HG02938 (cell line): ENCODE data around the gene MYH14.

Experiments
- ATAC-seq: cut with Tn5 transposase; IDR thresholded peaks from one replicate; pipeline ENCODE4 v1.9.1; 2021; ENCODE audit warnings: mild to moderate bottlenecking, moderate library complexity; ENCODE audit not compliant: unreplicated experiment

MYH14 gene

GRCh38 chr19:50356691-50357177, 153.3 kb downstream of the MYH14 start:
- ATAC-seq: no peak

- ATAC-seq: no peak
These were observed 154.0 kb downstream of the MYH14 start for GRCh38 chr19:50357178-50358100.

GRCh38 chr19:50358483-50359327, 155.3 kb downstream of the MYH14 start:
- ATAC-seq: no peak

- ATAC-seq: no peak
These were observed 156.0 kb downstream of the MYH14 start for GRCh38 chr19:50359328-50359818.
